Adrenal gland (tissue), 12 donors: Measurements from ENCODE around the gene PPIA. TPM values are rescaled to one million over a fixed set of nuclear protein-coding genes. Genes with fewer than 3 reads are reported as not detected.

Experiments used
- DNase-seq, 7 donors: peaks; one replicate each; pipeline ENCODE4 v3.0.0-alpha.2; 2019 to 2020
- H3K27ac ChIP-seq, 5 donors: fragments of 200-600 bp; sonication (generic) in 4 of 5; 1 replicate in 3 of 5; 2 replicates in 2 of 5; pipeline versions ENCODE4 v1.5.1 to v1.8.0; 2016 to 2020; ENCODE audit warnings: mild to moderate bottlenecking in 1 of 5
- H3K27me3 ChIP-seq: fragments of 200-600 bp; 2 replicates; pipeline ENCODE4 v1.8.0; 2021
- H3K36me3 ChIP-seq, 2 donors: fragments of 200-600 bp; replicated peaks in 1 of 2; 1 replicate in 1 of 2; 2 replicates in 1 of 2; pipeline versions ENCODE4 v1.5.1 to v1.8.0; 2018 to 2022
- H3K4me1 ChIP-seq, 2 donors: fragments of 200-600 bp; replicated peaks in 1 of 2; 1 replicate in 1 of 2; 2 replicates in 1 of 2; pipeline versions ENCODE4 v1.5.1 to v1.8.0; 2018 to 2021
- H3K4me3 ChIP-seq, 4 donors: fragments of 200-600 bp; sonication (generic) in 3 of 4; one replicate each; pipeline ENCODE4 v1.5.1; 2016 to 2018
- H3K9me3 ChIP-seq, 3 donors: fragments of 200-600 bp; sonication (generic) in 1 of 3; replicated peaks in 1 of 3; 1 replicate in 2 of 3; 2 replicates in 1 of 3; pipeline versions ENCODE4 v1.5.1 to v1.8.0; 2016 to 2021
- POLR2A ChIP-seq, 2 donors: fragments of 450-650 bp; IDR thresholded peaks; one replicate each; pipeline ENCODE4 v1.6.1; 2017; ENCODE audit warnings: antibody characterized with exemption in 2 of 2, mild to moderate bottlenecking in 2 of 2, moderate library complexity in 1 of 2
- WGBS, 4 donors: extraction: QIAGEN DNeasy Blood & Tissue Kit in 2 of 4; methylation state at CpG; one replicate each; pipeline versions ENCODE4 v1.1.5 to v1.1.7; 2013 to 2017; 5-methylcytosine and 5-hydroxymethylcytosine counted together
- intact Hi-C, 2 donors: fragments of 100-400 bp; cut with DNase I; formaldehyde crosslinking; loops; one replicate each; pipeline versions ENCODE4 v1.14.1 to v1.15.0; 2022 to 2023
- polyA plus RNA-seq, 3 donors: library from polyadenylated mRNA; stranded (reverse); fragments of 200-250 nt in 2 of 3; fragments of 350-450 nt in 1 of 3; fragmentation: Illumina TruSeq in 1 of 3; extraction: RNeasy Lipid Tissue Mini Kit (QIAGEN cat#74804) in 1 of 3; gene quantifications; one replicate each; pipeline ENCODE4 v1.2.3, GENCODE V29; 2013 to 2014
- total RNA-seq, 9 donors: library from RNA; depleted of rRNA in 4 of 9; stranded (reverse); fragments of >200 nt in 4 of 9; fragments of 120-200 nt in 1 of 9; fragmentation: NEBNext Ultra II Directional in 1 of 9; extraction: Animal tissue kit (Norgen Biotek cat#: 25700) in 1 of 9; gene quantifications; one replicate each; pipeline versions ENCODE4 v1.1.0 to v1.2.4, GENCODE V29; 2013 to 2023
- TF ChIP-seq, protein P1 (sequence below), 6 experiments: fragments of 450-650 bp in 4 of 6; fragments of 200-600 bp in 2 of 6; sonication (generic) in 1 of 6; IDR thresholded peaks; 1 replicate in 5 of 6; 2 replicates in 1 of 6; pipeline versions ENCODE4 v1.5.1 to v1.8.0; 2016 to 2021; ENCODE audit warnings: antibody characterized with exemption in 6 of 6, mild to moderate bottlenecking in 2 of 6, moderate library complexity in 1 of 6
- donor health status: healthy with polysubstance abuse.
- donor health status: Bipolar disorder and iron deficiency.
- donor health status: DM: yes; HTN: yes; CAD: no.
- donor health status: DM: no; HTN: no; CAD: no.
- donor health status: DM: no; HTN: no; CAD: no.
- donor health status: DM: yes; HTN: yes; CAD: no.

Gene PPIA
- total and polyA plus RNA-seq, 12 donors: 589 to 3,672 (median 1,389) TPM

DNA sequence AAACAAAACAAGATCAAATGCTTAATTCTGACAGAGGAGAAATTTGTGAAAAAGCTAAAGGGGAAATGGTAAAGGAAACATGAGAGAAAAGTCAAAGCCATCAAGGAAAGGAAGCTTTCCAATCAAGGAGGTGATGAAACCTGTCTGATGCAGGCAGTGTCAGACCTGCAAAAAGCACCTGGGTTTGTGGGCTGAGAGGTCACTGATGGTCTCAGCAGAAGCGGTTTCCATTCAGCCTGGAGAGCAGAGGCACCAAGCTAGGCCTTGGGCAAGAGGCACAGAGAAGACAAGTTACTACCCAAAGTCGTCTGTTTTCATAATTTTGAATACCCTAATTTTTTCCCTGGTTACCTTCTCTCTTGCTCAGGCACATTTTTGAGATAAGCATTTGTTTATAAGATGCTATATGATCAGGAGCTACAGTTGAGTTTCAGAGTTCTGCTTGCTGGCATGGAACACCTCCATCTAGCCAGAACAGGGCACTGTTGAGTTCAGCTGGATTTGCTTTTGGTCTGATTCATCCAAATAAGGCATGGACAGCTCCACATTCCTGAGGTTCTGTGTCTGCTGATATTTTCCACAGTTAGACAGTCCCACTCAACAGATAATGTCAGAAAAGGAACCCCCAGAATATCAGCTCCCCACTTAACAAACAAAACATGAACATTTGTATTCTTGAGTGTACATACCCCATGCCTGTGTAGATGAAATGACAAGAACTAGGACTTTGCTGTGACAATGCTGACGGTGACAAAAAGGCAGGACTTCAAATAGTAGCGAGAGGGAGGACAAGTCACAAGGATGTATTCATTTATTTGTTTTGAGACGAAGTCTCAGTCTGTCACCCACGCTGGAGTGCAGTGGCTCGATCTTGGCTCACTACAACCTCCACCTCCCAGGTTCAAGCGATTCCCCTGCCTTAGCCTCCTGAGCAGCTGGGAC, 4.9 kb upstream of the PPIA start:
- H3K4me1 ChIP-seq: peaks cover 0 to 5% of the 10 kb centered on the region in 2 donors
- no peak for DNase-seq
- no peaks in the 10 kb centered on the region for H3K36me3 ChIP-seq
- no peak overlapping the region for H3K27ac ChIP-seq
- TF ChIP-seq POLR2A (IDR thresholded peaks at IDR 0.05): no peak
- 85 to 93% (median 88%) methylated on average over 8 of the region's 8 CpGs for WGBS, 4 donors
- no peak overlapping the region for H3K4me3 ChIP-seq
- intact Hi-C loops: no loop called here
- no peaks in the 10 kb centered on the region for H3K27me3 ChIP-seq
- no peaks in the 10 kb centered on the region for H3K9me3 ChIP-seq

DNA sequence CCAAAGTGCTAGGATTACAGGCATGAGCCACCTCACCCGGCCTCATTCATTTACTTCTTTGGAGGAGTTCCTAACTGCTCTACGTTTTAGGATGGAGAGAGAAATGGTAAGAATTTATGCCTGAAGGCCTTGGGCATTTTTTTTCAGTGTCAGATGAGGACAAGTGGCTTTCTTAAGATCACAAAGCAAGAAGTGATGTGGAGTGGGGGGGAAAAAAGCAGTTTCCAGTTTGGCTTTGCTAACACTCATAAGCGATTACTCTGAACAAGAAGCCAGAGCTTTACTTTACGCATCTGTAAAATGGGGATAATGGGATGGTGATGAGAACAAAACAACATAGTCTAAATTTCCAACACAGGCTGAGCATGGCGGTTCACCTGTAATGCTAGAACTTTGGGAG, 2.6 kb upstream of the PPIA start:
- no peaks in the 10 kb centered on the region for H3K27me3 ChIP-seq
- no peak for TF ChIP-seq POLR2A (IDR thresholded peaks at IDR 0.05)
- TF ChIP-seq, protein P1, sequence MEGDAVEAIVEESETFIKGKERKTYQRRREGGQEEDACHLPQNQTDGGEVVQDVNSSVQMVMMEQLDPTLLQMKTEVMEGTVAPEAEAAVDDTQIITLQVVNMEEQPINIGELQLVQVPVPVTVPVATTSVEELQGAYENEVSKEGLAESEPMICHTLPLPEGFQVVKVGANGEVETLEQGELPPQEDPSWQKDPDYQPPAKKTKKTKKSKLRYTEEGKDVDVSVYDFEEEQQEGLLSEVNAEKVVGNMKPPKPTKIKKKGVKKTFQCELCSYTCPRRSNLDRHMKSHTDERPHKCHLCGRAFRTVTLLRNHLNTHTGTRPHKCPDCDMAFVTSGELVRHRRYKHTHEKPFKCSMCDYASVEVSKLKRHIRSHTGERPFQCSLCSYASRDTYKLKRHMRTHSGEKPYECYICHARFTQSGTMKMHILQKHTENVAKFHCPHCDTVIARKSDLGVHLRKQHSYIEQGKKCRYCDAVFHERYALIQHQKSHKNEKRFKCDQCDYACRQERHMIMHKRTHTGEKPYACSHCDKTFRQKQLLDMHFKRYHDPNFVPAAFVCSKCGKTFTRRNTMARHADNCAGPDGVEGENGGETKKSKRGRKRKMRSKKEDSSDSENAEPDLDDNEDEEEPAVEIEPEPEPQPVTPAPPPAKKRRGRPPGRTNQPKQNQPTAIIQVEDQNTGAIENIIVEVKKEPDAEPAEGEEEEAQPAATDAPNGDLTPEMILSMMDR (IDR thresholded peaks at IDR 0.05): no peak
- no peak overlapping the region for H3K4me3 ChIP-seq
- H3K4me1 ChIP-seq: peaks cover 14 to 20% of the 10 kb centered on the region in 2 donors
- H3K27ac ChIP-seq: no peak overlapping the region
- WGBS, 4 donors: 70 to 78% (median 74%) methylated on average over 5 of the region's 5 CpGs
- no peak for DNase-seq
- H3K9me3 ChIP-seq: no peaks in the 10 kb centered on the region
- peaks cover 0 to 5% of the 10 kb centered on the region in 2 donors for H3K36me3 ChIP-seq
- intact Hi-C loops: no loop called here

DNA sequence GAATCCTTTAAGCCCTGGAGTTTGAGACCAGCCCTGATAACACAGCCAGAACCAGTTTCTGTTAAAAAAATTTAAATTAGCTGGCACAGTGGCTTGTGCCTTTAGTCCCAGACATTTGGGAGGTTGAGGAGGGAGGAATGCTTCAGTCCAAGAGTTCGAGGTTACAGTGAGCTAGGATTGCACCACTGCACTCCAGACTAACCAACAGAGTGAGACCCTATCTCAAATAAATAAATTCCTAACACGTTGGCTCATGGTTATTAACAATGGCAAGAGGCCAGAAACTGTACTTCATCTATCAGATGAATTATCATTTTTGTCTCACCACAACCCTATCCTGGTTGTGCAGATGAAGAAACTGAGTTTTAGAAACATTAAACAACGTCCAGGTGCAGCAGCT, 2.1 kb upstream of the PPIA start:
- peaks cover 16 to 24% of the 10 kb centered on the region in 2 donors for H3K4me1 ChIP-seq
- TF ChIP-seq POLR2A (IDR thresholded peaks at IDR 0.05): no peak
- TF ChIP-seq, protein P1 (IDR thresholded peaks at IDR 0.05): no peak
- H3K36me3 ChIP-seq: peaks cover 0 to 9% of the 10 kb centered on the region in 2 donors
- H3K9me3 ChIP-seq: no peaks in the 10 kb centered on the region
- H3K27me3 ChIP-seq: no peaks in the 10 kb centered on the region
- 53 to 56% (median 54%) methylated on average over 3 of the region's 3 CpGs for WGBS, 4 donors
- no peak overlapping the region for H3K27ac ChIP-seq
- DNase-seq: no peak
- no peak overlapping the region for H3K4me3 ChIP-seq
- intact Hi-C loops: no loop called here

DNA sequence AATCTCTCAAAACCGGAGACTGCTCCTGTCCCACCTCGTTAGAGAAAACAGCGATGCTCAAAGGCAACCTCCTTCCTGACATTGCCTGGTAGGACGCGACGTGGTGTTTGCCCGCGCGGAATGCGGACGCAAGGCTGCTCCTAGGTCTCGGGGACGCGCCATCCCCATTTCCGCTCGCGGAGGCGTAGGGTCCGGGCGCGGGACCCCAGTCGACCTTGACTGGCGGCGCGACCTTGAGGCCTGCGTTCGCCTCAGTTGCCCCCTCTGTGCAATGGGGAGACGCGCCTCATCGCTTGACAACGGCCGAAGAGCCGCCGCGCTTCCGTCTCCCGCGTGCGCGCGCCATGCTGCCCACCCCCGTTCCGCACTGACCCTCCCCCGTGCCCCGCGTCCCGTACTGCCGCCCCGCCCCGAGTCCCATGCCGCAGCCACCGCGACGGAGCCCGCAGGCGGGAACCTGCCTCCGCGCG, 412 bp upstream of the PPIA start:
- TF ChIP-seq, protein P1 (IDR thresholded peaks at IDR 0.05): peak in 1 of 6 experiments; percentile 3
- TF ChIP-seq POLR2A (IDR thresholded peaks at IDR 0.05): no peak
- H3K27ac ChIP-seq: peak overlapping the region in 4 of 5 donors; percentile 98 to 100 (median 99)
- H3K36me3 ChIP-seq: peaks cover 0 to 26% of the 10 kb centered on the region in 2 donors
- intact Hi-C loops: no loop called here
- WGBS, 4 donors: 0 to 1% (median 1%) methylated on average over 3 to 59 of the region's 59 CpGs
- peaks cover 16 to 28% of the 10 kb centered on the region in 2 donors for H3K4me1 ChIP-seq
- DNase-seq: peak in 1 of 7 donors; percentile 62
- no peaks in the 10 kb centered on the region for H3K27me3 ChIP-seq
- H3K4me3 ChIP-seq: peak overlapping the region in 3 of 4 donors; percentile 58 to 96 (median 73)
- H3K9me3 ChIP-seq: no peaks in the 10 kb centered on the region
